Measurements from ENCODE around the gene HLA-DOB. TPM values are rescaled to one million over a fixed set of nuclear protein-coding genes. Genes with fewer than 3 reads are reported as not detected.

HLA-DOB gene
- total and polyA plus RNA-seq, 2 donors (not counting 3 experiments of a cell fraction or from before 2014, with no cell fraction given): 0.46 to 0.54 TPM

- Histone ChIP-seq H3K27ac (ENCODE audit: insufficient read depth, low read depth, low read length) (no peak overlapping the region), H3K4me1 (ENCODE audit: control insufficient read depth, extremely low read depth, insufficient read depth, low read length) (no peaks in the 10 kb centered on the region), H3K9me3 (replicated peaks; ENCODE audit: control insufficient read depth, insufficient read depth, low read length) (no peaks in the 10 kb centered on the region), H3K27me3 (ENCODE audit: control insufficient read depth in 2 of 2, insufficient read depth in 2 of 2, low read length in 2 of 2) (peaks cover 19 to 20% of the 10 kb centered on the region in 2 experiments), H4K20me1 (replicated peaks; ENCODE audit: control insufficient read depth, extremely low read depth, insufficient read depth, low read length) (no peaks in the 10 kb centered on the region), H2AFZ (ENCODE audit: low read depth, low read length) (no peak overlapping the region), H3K9ac (replicated peaks; ENCODE audit: extremely low read depth, insufficient read depth, low read length) (no peak overlapping the region), H3K79me2 (ENCODE audit: control insufficient read depth, insufficient read depth, low read length) (no peaks in the 10 kb centered on the region), H3K36me3 (ENCODE audit: control insufficient read depth in 2 of 2, extremely low read depth in 1 of 2, insufficient read depth in 2 of 2, low read length in 2 of 2) (no peaks in the 10 kb centered on the region), H3K9me1 (replicated peaks; ENCODE audit: control insufficient read depth, extremely low read depth, insufficient read depth, low read length) (no peaks in the 10 kb centered on the region), H3K4me3 (replicated peaks in 1 of 3; ENCODE audit: insufficient read depth in 1 of 3, low read depth in 1 of 3, low read length in 3 of 3) (no peak overlapping the region), H3K4me2 (ENCODE audit: insufficient read depth, low read length) (no peak overlapping the region)
- DNase-seq (ENCODE audit: low read depth, low spot score) (no peak), FAIRE-seq (no peak)
- ChIA-PET POLR2A (no interaction called here), CTCF (interaction anchor here (1.4 to 4.2 kb wide), 4 partner anchors 9 to 37 kb away, joined by 5 to 33 read pairs (median 6); partner anchors contain the start of genes PSMB9, TAP1 and TAP2)
- intact Hi-C loops (cut with micrococcal nuclease): loop anchor here (10.0 kb wide), 1 partner anchor 158 kb away; no protein-coding TSS in a partner anchor
- TF ChIP-seq JUN (IDR thresholded peaks at IDR 0.05; ENCODE audit: borderline replicate concordance, insufficient read depth, insufficient read length, low read depth) (no peak), FOS (IDR thresholded peaks at IDR 0.05; ENCODE audit: borderline replicate concordance, insufficient read depth, low read length) (no peak), MAX (IDR thresholded peaks at IDR 0.05; ENCODE audit: insufficient read depth, insufficient read length) (no peak), EZH2 (IDR thresholded peaks at IDR 0.05; ENCODE audit: borderline replicate concordance, low read depth, low read length, severe bottlenecking) (no peak), GATA2 (IDR thresholded peaks at IDR 0.05; ENCODE audit: insufficient read depth, insufficient read length, low read depth, low read length) (no peak), CTCF (IDR thresholded peaks at IDR 0.05; ENCODE audit: extremely low read depth in 1 of 2, insufficient read depth in 1 of 2, low read depth in 1 of 2, low read length in 2 of 2) (no peak), POLR2A (IDR thresholded peaks at IDR 0.05; ENCODE audit: low read depth, low read length) (no peak), POLR2AphosphoS5 (IDR thresholded peaks at IDR 0.05; ENCODE audit: insufficient read depth, low read depth, low read length) (no peak), MYC (IDR thresholded peaks at IDR 0.05; ENCODE audit: low read depth, low read length) (no peak)
- dilution Hi-C loops (cut with MboI; ENCODE audit: extremely low pct_ligation_motif_present, low sequenced_read_pairs): no loop called here
- BruUV-seq (replicated peaks): no TSS peak
These were observed 45.9 kb upstream of the HLA-DOB start for GRCh38 chr6:32862725-32863124.
